ENCODE data around the gene EGFL6.
"Not testable (repeated sequence)": the region's sequence is repeated elsewhere in the genome, so short reads cannot be mapped to it uniquely, and the experiment has no call there.

The EGFL6 gene

GRCh38 chrX:13652850-13653693 is 83.7 kb downstream of the EGFL6 start, which contains the start of gene TCEANC:
TSS of gene TCEANC (plus strand) at chrX:13653141. CDS start at chrX:13662509, 9,368 bp downstream.
- peak; percentile 97 for DNase-seq (ENCODE audit: low read depth)

GRCh38 chrX:13654116-13654515 is 84.7 kb downstream of the EGFL6 start:
- no peak for DNase-seq (ENCODE audit: low read depth)

- DNase-seq (ENCODE audit: low read depth): no peak
These were observed 86.3 kb downstream of the EGFL6 start for GRCh38 chrX:13655674-13656073.

DNA sequence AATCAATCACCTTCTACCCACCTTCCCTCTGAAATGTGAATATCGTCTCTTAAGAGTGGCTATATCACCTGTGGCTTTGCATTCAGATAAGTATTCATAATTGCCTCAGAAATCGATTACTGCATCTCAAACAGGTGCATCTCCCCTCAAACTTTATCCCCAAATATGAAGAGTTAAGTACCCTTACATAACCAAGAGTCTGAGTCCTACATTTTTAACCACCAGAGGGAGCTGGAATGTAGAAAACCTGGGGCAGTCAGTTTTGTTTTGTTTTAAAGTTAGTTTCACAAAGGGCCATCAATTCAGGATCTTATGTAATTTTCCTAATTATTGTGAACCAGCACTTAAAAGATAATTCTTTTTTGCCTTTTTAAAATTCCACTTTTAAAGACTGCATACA is 89.2 kb downstream of the EGFL6 start:
- peak; percentile 56 for DNase-seq (ENCODE audit: low read depth)

- DNase-seq (ENCODE audit: low read depth): peak; percentile 39
These were observed 89.7 kb downstream of the EGFL6 start for GRCh38 chrX:13659063-13659462.

DNA sequence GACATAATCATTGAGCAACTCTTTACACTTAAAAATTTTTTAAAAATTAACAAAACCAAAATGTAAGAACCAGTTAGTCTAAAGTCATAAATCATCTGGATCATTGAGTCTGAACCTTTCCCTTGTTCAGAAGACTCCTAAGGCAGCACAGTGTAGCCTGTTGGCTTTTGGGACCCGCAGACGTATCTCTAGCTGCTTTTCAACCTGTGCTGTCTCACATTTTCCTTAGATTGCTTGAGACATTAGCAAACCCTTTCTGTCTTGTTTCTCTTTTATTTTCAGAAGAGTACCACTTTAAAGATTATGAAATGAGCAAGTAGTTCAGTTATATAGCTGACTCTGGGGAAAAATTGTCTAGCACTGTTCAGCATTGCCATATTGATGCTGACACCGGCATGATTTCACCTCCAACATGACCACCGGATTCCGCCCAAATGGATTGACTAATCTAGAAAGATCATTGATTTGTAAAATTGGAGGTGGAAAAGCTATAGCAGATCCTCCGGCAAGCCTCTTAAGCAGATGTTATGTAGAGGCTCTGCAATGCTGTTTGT is 92.4 kb downstream of the EGFL6 start:
- no peak for DNase-seq (ENCODE audit: low read depth)

DNA sequence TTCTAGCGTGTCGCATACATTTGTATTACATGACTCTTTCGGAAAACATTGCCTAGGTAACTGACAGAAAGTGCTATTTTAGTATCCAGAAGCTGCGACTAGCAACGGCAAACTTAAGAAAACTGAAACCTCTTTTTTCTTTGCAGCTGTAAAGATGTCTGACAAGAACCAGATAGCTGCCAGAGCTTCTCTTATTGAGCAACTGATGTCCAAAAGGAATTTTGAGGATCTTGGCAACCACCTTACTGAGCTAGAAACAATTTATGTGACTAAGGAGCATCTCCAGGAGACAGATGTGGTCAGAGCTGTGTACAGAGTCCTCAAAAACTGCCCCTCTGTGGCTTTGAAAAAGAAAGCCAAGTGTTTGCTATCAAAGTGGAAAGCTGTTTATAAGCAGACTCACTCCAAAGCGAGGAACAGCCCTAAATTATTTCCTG is 93.0 kb downstream of the EGFL6 start:
- DNase-seq (ENCODE audit: low read depth): peak; percentile 83

DNA sequence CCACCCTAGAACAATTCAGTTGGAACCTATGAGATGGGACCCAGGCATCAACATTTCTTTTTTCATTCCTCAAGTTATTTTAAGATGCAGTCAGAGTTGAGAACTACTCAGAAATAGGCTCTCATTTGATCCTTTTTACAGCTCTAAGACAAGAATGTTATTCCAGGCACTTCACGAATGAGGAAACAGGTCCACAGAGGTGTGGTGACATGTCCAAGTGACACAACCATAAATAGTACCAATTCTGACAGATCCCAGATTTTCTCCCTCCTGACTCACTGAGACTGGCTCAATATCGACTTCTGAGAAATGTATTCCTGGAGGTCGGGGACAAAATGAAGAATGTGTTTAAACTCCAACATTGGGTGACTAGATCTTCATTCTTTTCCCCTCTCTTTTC is 94.6 kb downstream of the EGFL6 start:
- DNase-seq (ENCODE audit: low read depth): peak; percentile 59

- no peak for DNase-seq (ENCODE audit: low read depth)
These were observed 97.4 kb downstream of the EGFL6 start for GRCh38 chrX:13666836-13667235.

GRCh38 chrX:13667919-13668318 is 98.5 kb downstream of the EGFL6 start:
- DNase-seq (ENCODE audit: low read depth): no peak

DNA sequence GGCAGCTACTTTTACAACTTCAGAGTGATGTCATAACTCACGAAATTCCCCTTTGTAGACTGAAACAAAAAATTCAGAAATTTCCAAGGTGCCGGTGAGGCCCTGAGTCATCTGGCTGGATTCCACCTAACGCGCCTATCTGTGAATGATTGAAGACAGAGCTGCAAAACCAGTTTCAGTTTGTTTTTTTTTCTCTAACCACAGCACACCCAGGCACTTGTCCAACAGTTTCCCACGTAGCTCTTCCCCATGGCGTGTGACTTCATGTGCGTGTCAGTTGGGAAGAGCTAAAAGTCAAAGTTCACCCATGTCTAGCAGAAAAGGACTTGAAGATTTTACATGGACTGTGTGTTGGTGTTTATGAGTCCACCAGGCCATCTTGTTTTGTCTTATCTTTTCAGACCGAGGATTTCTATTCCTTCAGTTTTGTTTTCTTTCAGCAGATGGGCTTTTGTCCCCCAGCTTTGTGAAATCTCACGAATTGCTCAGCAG is 99.9 kb downstream of the EGFL6 start:
- peak; percentile 95 for DNase-seq (ENCODE audit: low read depth)

GRCh38 chrX:13669755-13670154 is 100.4 kb downstream of the EGFL6 start:
- DNase-seq (ENCODE audit: low read depth): not testable (repeated sequence)

DNA sequence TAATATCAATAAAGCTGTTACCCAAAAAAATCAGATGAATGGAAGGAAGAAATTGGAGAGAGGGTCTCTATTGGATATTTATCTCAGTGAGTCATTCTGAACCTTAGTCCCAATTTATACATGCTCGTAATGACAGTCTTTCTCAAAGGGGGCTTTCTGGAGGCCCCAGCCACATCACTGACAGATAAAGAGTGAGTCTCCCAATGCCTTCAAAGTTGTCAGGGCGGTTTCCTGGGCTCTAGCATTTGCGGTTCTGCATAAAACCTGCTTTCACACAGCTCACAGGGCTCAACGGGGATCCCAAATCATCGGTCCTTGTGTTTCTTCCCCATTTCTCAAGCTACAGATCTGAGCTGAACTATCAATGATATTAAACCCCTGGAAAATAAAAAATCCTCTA is 100.8 kb downstream of the EGFL6 start:
- DNase-seq (ENCODE audit: low read depth): no peak

- no peak for DNase-seq (ENCODE audit: low read depth)
These were observed 103.6 kb downstream of the EGFL6 start for GRCh38 chrX:13673016-13673415.

DNA sequence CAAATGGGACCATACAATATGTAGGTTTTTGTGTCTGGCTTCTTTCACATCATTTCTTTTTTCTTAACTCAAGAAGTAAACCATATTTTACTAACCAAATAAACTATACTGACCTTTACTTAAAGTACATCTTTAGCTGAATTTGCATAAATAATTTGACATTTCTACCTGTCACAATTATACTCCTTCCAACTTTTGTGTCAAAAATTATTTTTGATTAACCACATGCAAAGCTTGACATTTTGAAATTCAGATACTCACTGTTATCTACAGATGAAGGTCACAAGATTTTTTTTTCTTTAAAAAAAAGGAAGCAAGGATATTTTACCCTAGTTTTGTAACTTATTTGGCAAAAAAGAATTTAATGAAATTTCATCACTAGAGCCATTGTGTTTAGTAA is 107.5 kb downstream of the EGFL6 start:
- DNase-seq (ENCODE audit: low read depth): no peak

DNA sequence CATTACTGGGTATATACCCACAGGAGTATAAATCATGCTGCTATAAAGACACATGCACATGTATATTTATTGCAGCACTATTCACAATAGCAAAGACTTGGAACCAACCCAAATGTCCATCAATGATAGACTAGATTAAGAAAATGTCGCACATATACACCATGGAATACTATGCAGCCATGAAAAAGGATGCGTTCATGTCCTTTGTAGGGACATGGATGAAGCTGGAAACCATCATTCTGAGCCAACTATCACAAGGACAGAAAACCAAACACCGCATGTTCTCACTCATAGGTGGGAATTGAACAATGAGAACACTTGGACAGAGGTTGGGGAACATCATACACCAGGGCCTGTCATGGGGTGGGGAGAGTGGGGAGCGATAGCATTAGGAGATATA is 110.3 kb downstream of the EGFL6 start:
- not testable (repeated sequence) for DNase-seq (ENCODE audit: low read depth)

DNA sequence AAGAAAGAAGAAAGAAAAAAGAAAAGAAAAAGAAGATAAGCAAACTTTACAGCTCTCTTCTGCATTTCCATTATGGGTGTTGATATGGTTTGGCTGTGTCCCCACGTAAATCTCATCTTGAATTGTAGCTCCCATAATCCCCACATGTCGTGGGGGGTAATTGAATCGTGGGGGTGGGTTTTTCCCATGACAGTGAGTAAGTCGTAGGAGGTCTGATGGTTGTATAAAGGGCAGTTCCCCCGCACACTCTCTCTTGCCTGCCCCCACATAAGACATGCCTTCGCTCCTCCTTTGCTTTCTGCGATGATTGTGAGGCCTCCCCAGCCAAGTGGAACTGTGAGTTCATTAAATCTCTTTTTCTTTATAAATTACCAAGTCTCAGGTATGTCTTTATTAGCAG is 112.2 kb downstream of the EGFL6 start:
- DNase-seq (ENCODE audit: low read depth): no peak

Measured in EH (cell line).